ENCODE measurements around the gene FCHSD2.

Gene FCHSD2

GRCh38 chr11:73001615-73002014 lies 140.5 kb downstream of the FCHSD2 start:
- TF ChIP-seq CTCF (IDR thresholded peaks at IDR 0.05; ENCODE audit: low read length, missing control alignments) = no peak
- H3K4me3 ChIP-seq (replicated peaks; ENCODE audit: low read depth, low read length) = no peak overlapping the region
- peak; percentile 53 for DNase-seq (ENCODE audit: low read depth)

GRCh38 chr11:72998676-72999075 lies 143.4 kb downstream of the FCHSD2 start:
- no peak for TF ChIP-seq CTCF (IDR thresholded peaks at IDR 0.05; ENCODE audit: low read length, missing control alignments)
- no peak overlapping the region for H3K4me3 ChIP-seq (replicated peaks; ENCODE audit: low read depth, low read length)
- no peak for DNase-seq (ENCODE audit: low read depth)

- H3K4me3 ChIP-seq (replicated peaks; ENCODE audit: low read depth, low read length) = no peak overlapping the region
- DNase-seq (ENCODE audit: low read depth) = no peak
- no peak for TF ChIP-seq CTCF (IDR thresholded peaks at IDR 0.05; ENCODE audit: low read length, missing control alignments)
Measured at GRCh38 chr11:72996959-72997358, 145.2 kb downstream of the FCHSD2 start.

- DNase-seq (ENCODE audit: low read depth) = peak; percentile 73
- no peak for TF ChIP-seq CTCF (IDR thresholded peaks at IDR 0.05; ENCODE audit: low read length, missing control alignments)
- no peak overlapping the region for H3K4me3 ChIP-seq (replicated peaks; ENCODE audit: low read depth, low read length)
Measured at GRCh38 chr11:72989727-72990126, 152.4 kb downstream of the FCHSD2 start.

GRCh38 chr11:72988821-72989220 lies 153.3 kb downstream of the FCHSD2 start:
- DNase-seq (ENCODE audit: low read depth) = no peak
- no peak for TF ChIP-seq CTCF (IDR thresholded peaks at IDR 0.05; ENCODE audit: low read length, missing control alignments)
- H3K4me3 ChIP-seq (replicated peaks; ENCODE audit: low read depth, low read length) = no peak overlapping the region

- DNase-seq (ENCODE audit: low read depth) = peak; percentile 67
- H3K4me3 ChIP-seq (replicated peaks; ENCODE audit: low read depth, low read length) = no peak overlapping the region
- no peak for TF ChIP-seq CTCF (IDR thresholded peaks at IDR 0.05; ENCODE audit: low read length, missing control alignments)
Measured at GRCh38 chr11:72985645-72986044, 156.5 kb downstream of the FCHSD2 start.

- DNase-seq (ENCODE audit: low read depth) = no peak
- no peak overlapping the region for H3K4me3 ChIP-seq (replicated peaks; ENCODE audit: low read depth, low read length)
- no peak for TF ChIP-seq CTCF (IDR thresholded peaks at IDR 0.05; ENCODE audit: low read length, missing control alignments)
Measured at GRCh38 chr11:72984453-72985077, 157.6 kb downstream of the FCHSD2 start.

All from fibroblast of pulmonary artery (primary cell).